ENCODE data around the gene GAPT.

- TF ChIP-seq CTCF (conservative IDR thresholded peaks at IDR 0.05 in 1 of 2, IDR thresholded peaks at IDR 0.05 in 1 of 2; ENCODE audit: extremely low read depth in 1 of 2, insufficient read depth in 1 of 2, low read depth in 1 of 2, low read length in 2 of 2) (no peak), EZH2 (IDR thresholded peaks at IDR 0.05; ENCODE audit: borderline replicate concordance, low read length) (no peak)
Measured at GRCh38 chr5:58497386-58497785, 6.2 kb downstream of the GAPT start.
